ENCODE data around the gene RETSAT.

The RETSAT gene

GRCh38 chr2:85356186-85356585 lies 1.9 kb upstream of the RETSAT start:
- peaks cover 32% of the 10 kb centered on the region for H3K4me1 ChIP-seq (ENCODE audit: insufficient read depth, low read length, poor library complexity, severe bottlenecking)
- peak overlapping the region; percentile 84 for H3K9ac ChIP-seq (ENCODE audit: low read depth, low read length, poor library complexity, severe bottlenecking)
- no peaks in the 10 kb centered on the region for H3K27me3 ChIP-seq (ENCODE audit: insufficient read depth, low read length, poor library complexity, severe bottlenecking)

GRCh38 chr2:85355521-85355920 lies 1.2 kb upstream of the RETSAT start:
- H3K79me2 ChIP-seq (ENCODE audit: insufficient read depth, low read length) = peaks cover 24% of the 10 kb centered on the region
- peak overlapping the region; percentile 97 for H3K4me2 ChIP-seq (ENCODE audit: low read depth, low read length, poor library complexity, severe bottlenecking)
- H3K9me3 ChIP-seq (ENCODE audit: insufficient read depth, low read depth, low read length) = no peaks in the 10 kb centered on the region
- peak overlapping the region; percentile 85 for H3K4me3 ChIP-seq (ENCODE audit: low read length, poor library complexity, severe bottlenecking)
- H3K9ac ChIP-seq (ENCODE audit: low read depth, low read length, poor library complexity, severe bottlenecking) = peak overlapping the region; percentile 84
- no peaks in the 10 kb centered on the region for H3K36me3 ChIP-seq (ENCODE audit: insufficient read depth, low read length)
- H3F3A ChIP-seq (ENCODE audit: low read depth) = no peaks in the 10 kb centered on the region
- TF ChIP-seq, protein P1, sequence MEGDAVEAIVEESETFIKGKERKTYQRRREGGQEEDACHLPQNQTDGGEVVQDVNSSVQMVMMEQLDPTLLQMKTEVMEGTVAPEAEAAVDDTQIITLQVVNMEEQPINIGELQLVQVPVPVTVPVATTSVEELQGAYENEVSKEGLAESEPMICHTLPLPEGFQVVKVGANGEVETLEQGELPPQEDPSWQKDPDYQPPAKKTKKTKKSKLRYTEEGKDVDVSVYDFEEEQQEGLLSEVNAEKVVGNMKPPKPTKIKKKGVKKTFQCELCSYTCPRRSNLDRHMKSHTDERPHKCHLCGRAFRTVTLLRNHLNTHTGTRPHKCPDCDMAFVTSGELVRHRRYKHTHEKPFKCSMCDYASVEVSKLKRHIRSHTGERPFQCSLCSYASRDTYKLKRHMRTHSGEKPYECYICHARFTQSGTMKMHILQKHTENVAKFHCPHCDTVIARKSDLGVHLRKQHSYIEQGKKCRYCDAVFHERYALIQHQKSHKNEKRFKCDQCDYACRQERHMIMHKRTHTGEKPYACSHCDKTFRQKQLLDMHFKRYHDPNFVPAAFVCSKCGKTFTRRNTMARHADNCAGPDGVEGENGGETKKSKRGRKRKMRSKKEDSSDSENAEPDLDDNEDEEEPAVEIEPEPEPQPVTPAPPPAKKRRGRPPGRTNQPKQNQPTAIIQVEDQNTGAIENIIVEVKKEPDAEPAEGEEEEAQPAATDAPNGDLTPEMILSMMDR (conservative IDR thresholded peaks at IDR 0.05; ENCODE audit: low read length) = no peak
- no peak for TF ChIP-seq EZH2phosphoT487 (IDR thresholded peaks at IDR 0.05; ENCODE audit: borderline replicate concordance)
- H3K4me1 ChIP-seq (ENCODE audit: insufficient read depth, low read length, poor library complexity, severe bottlenecking) = peaks cover 32% of the 10 kb centered on the region
- no peaks in the 10 kb centered on the region for H3K9me2 ChIP-seq (replicated peaks; ENCODE audit: low read depth, low read length)
- no peaks in the 10 kb centered on the region for H4K20me1 ChIP-seq (ENCODE audit: insufficient read depth, low read length, poor library complexity, severe bottlenecking)
- no peak overlapping the region for H2AFZ ChIP-seq (ENCODE audit: low read length)
- no peaks in the 10 kb centered on the region for H3K27me3 ChIP-seq (ENCODE audit: insufficient read depth, low read length, poor library complexity, severe bottlenecking)

More at GRCh38 chr2:85356186-85356585, 1.9 kb upstream of the RETSAT start:
- Histone ChIP-seq H3K4me3 (ENCODE audit: low read length, poor library complexity, severe bottlenecking) (peak overlapping the region; percentile 85), H3K9me3 (ENCODE audit: insufficient read depth, low read depth, low read length) (no peaks in the 10 kb centered on the region), H3K79me2 (ENCODE audit: insufficient read depth, low read length) (peaks cover 24% of the 10 kb centered on the region), H2AFZ (ENCODE audit: low read length) (no peak overlapping the region), H3K4me2 (ENCODE audit: low read depth, low read length, poor library complexity, severe bottlenecking) (peak overlapping the region; percentile 97), H4K20me1 (ENCODE audit: insufficient read depth, low read length, poor library complexity, severe bottlenecking) (no peaks in the 10 kb centered on the region), H3K36me3 (ENCODE audit: insufficient read depth, low read length) (no peaks in the 10 kb centered on the region), H3K9me2 (replicated peaks; ENCODE audit: low read depth, low read length) (no peaks in the 10 kb centered on the region), H3F3A (ENCODE audit: low read depth) (no peaks in the 10 kb centered on the region)
- no peak for TF ChIP-seq EZH2phosphoT487 (IDR thresholded peaks at IDR 0.05; ENCODE audit: borderline replicate concordance)
- TF ChIP-seq, protein P1 (conservative IDR thresholded peaks at IDR 0.05; ENCODE audit: low read length) = no peak

- Histone ChIP-seq H3K36me3 (ENCODE audit: insufficient read depth, low read length) (no peaks in the 10 kb centered on the region), H3K79me2 (ENCODE audit: insufficient read depth, low read length) (peaks cover 24% of the 10 kb centered on the region)
Measured at GRCh38 chr2:85355073-85355410, 714 bp upstream of the RETSAT start.

More at GRCh38 chr2:85355073-85355410, 714 bp upstream of the RETSAT start:
- Histone ChIP-seq H3K27me3 (ENCODE audit: insufficient read depth, low read length, poor library complexity, severe bottlenecking) (no peaks in the 10 kb centered on the region), H3K4me2 (ENCODE audit: low read depth, low read length, poor library complexity, severe bottlenecking) (peak overlapping the region; percentile 97), H3F3A (ENCODE audit: low read depth) (no peaks in the 10 kb centered on the region), H3K9me2 (replicated peaks; ENCODE audit: low read depth, low read length) (no peaks in the 10 kb centered on the region), H2AFZ (ENCODE audit: low read length) (peak overlapping the region; percentile 94), H4K20me1 (ENCODE audit: insufficient read depth, low read length, poor library complexity, severe bottlenecking) (no peaks in the 10 kb centered on the region), H3K4me1 (ENCODE audit: insufficient read depth, low read length, poor library complexity, severe bottlenecking) (peaks cover 32% of the 10 kb centered on the region), H3K9ac (ENCODE audit: low read depth, low read length, poor library complexity, severe bottlenecking) (peak overlapping the region; percentile 84), H3K9me3 (ENCODE audit: insufficient read depth, low read depth, low read length) (no peaks in the 10 kb centered on the region), H3K4me3 (ENCODE audit: low read length, poor library complexity, severe bottlenecking) (peak overlapping the region; percentile 85)
- no peak for TF ChIP-seq EZH2phosphoT487 (IDR thresholded peaks at IDR 0.05; ENCODE audit: borderline replicate concordance)
- TF ChIP-seq, protein P1 (conservative IDR thresholded peaks at IDR 0.05; ENCODE audit: low read length) = no peak

All from Loucy (cell line).